Measurements from ENCODE around the gene GRID1.

DNA sequence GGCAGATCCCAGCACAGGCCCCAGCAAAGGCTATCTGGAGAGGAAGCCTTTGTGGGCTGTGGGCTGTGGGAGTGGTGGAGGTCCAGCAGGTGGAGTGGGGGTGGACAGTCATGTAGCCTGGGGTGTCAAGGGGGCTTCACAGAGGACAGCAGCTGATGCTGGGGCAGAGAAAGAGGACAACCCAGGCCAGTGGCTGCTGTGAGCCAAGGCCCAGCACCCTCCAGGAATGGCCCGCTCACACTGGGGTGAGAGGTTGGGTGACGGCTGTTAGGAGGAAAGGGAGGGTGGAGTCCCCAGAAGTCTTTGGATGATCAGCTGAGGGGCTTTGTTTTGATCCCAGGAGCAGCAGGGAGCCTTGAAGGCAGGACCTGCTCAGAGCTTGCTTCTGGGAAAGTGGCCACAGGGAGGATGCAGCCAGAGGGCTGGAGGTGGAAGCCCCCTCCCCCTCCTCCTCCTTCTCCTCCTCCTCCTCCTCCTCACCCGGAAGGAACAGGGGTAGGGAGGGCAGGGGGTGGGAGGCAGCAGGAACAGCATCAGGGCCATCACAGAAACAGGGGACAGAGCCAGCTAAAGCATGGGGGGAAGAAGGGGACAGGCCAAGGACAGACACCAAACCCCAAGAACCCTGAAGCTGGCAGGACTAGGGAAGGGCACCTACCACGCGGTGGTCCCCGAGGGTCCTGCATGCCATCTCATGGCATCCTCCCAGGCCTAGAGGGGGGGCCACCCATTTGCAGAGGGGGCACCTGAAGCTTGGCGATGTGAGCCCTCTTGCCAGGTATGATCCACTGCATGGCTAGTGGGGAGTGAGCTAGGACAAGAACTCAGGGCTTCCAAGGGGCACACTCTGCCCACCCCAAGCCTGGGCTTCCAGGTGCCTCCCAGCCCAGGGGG is 144.9 kb downstream of the GRID1 start:
- TF ChIP-seq GATA2 (IDR thresholded peaks at IDR 0.05; ENCODE audit: low read depth, low read length) (no peak), GATA3 (IDR thresholded peaks at IDR 0.05; ENCODE audit: low read depth, low read length) (no peak)

All from SH-SY5Y (cell line).